Gastrocnemius medialis (tissue), 4 donors: Measurements from ENCODE around the gene SMYD3.

ENCODE experiments used
- CTCF ChIP-seq, 5 experiments: fragments of 450-650 bp in 3 of 5; fragments of 200-600 bp in 2 of 5; sonication (generic) in 2 of 5; IDR thresholded peaks in 4 of 5; conservative IDR thresholded peaks in 1 of 5; 1 replicate in 4 of 5; 2 replicates in 1 of 5; pipeline ENCODE4 v1.5.1; 2016 to 2019; ENCODE audit warnings: antibody characterized with exemption in 5 of 5, mild to moderate bottlenecking in 3 of 5, moderate library complexity in 3 of 5
- POLR2A ChIP-seq, 2 donors: fragments of 450-650 bp; IDR thresholded peaks; one replicate each; pipeline ENCODE4 v1.6.1; 2017; ENCODE audit warnings: antibody characterized with exemption in 2 of 2, mild to moderate bottlenecking in 2 of 2, moderate library complexity in 2 of 2

DNA sequence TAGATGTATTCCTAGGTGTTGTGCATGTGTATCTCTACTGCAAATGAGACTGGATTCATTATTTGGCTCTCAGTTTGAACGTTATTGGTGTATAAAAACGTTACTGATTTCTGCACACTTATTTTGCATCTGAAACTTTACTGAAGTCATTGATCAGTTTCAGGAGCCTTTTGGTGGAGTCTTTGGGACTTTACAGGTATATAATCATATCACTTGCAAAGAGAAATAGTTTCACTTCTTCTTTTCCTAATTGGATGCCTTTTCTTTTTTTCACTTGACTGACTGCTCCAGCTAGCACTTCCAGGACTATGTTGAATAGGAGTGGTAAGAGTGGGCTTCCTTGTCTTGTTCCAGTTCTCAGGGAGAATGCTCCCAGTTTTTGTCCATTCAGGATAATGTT is 252.2 kb downstream of the SMYD3 start:
- TF ChIP-seq POLR2A (IDR thresholded peaks at IDR 0.05) (no peak), CTCF (IDR thresholded peaks at IDR 0.05 in 4 of 5, conservative IDR thresholded peaks at IDR 0.05 in 1 of 5) (no peak)
